ENCODE measurements around the gene SIRPG. TPM values are rescaled to one million over a fixed set of nuclear protein-coding genes. Genes with fewer than 3 reads are reported as not detected.
A peak's percentile ranks its signal among the peaks of the same experiment; 100 is the strongest.

The SIRPG gene
- total and polyA plus RNA-seq, 2 of the 13 experiments (the other 11 are each of a cell fraction or from before 2014, with no cell fraction given): not detected

GRCh38 chr20:1636621-1637020, 21.0 kb downstream of the SIRPG start (continued):
- TF ChIP-seq FOXC1 (CRISPR knock-in tag; IDR thresholded peaks at IDR 0.05; ENCODE audit: borderline replicate concordance) (no peak), ZSCAN30 (CRISPR knock-in tag; IDR thresholded peaks at IDR 0.05) (0 out of 2 replicates have a peak, but pooled peaks have one; percentile 46), ZBTB46 (CRISPR knock-in tag; IDR thresholded peaks at IDR 0.05; ENCODE audit: borderline replicate concordance) (no peak), ZNF703 (CRISPR knock-in tag; IDR thresholded peaks at IDR 0.05; ENCODE audit: borderline replicate concordance) (no peak), FOXO4 (CRISPR knock-in tag; conservative IDR thresholded peaks at IDR 0.05) (no peak), MEIS1 (CRISPR knock-in tag; IDR thresholded peaks at IDR 0.05; ENCODE audit: borderline replicate concordance) (no peak), ZBTB38 (CRISPR knock-in tag; IDR thresholded peaks at IDR 0.05) (0 out of 2 replicates have a peak, but pooled peaks have one; percentile 19), PHF5A (CRISPR knock-in tag; IDR thresholded peaks at IDR 0.05; ENCODE audit: low read depth, unreplicated experiment) (peak; percentile 48), ZNF773 (CRISPR knock-in tag; IDR thresholded peaks at IDR 0.05; ENCODE audit: borderline replicate concordance) (no peak), ZNF136 (CRISPR knock-in tag; IDR thresholded peaks at IDR 0.05; ENCODE audit: low read depth) (no peak), ISL2 (CRISPR knock-in tag; IDR thresholded peaks at IDR 0.05) (peak; percentile 61), NKX3-1 (CRISPR knock-in tag; IDR thresholded peaks at IDR 0.05) (no peak), HNF4A (CRISPR knock-in tag; IDR thresholded peaks at IDR 0.05) (peak; percentile 97), NFIB (CRISPR knock-in tag; IDR thresholded peaks at IDR 0.05; ENCODE audit: borderline replicate concordance) (no peak), JUNB (CRISPR knock-in tag; IDR thresholded peaks at IDR 0.05; ENCODE audit: borderline replicate concordance) (no peak), TOE1 (CRISPR knock-in tag; IDR thresholded peaks at IDR 0.05) (no peak), TBX3 (IDR thresholded peaks at IDR 0.05; ENCODE audit: borderline replicate concordance) (no peak), RORA (CRISPR knock-in tag; IDR thresholded peaks at IDR 0.05) (no peak), YEATS4 (CRISPR knock-in tag; IDR thresholded peaks at IDR 0.05; ENCODE audit: borderline replicate concordance) (no peak), HNRNPUL1 (IDR thresholded peaks at IDR 0.05; ENCODE audit: low read depth, low read length) (no peak), MZF1 (CRISPR knock-in tag; IDR thresholded peaks at IDR 0.05; ENCODE audit: borderline replicate concordance) (no peak), ZNF256 (CRISPR knock-in tag; conservative IDR thresholded peaks at IDR 0.05) (no peak), NBN (conservative IDR thresholded peaks at IDR 0.05) (no peak), ZKSCAN5 (CRISPR knock-in tag; IDR thresholded peaks at IDR 0.05) (no peak), ARID3A (IDR thresholded peaks at IDR 0.05; ENCODE audit: low read depth, low read length) (no peak), SALL2 (CRISPR knock-in tag; IDR thresholded peaks at IDR 0.05) (no peak), GABPA (IDR thresholded peaks at IDR 0.05; ENCODE audit: low read depth, low read length) (no peak), GABPA (CRISPR knock-in tag; IDR thresholded peaks at IDR 0.05; ENCODE audit: low read depth) (peak; percentile 58), IRX3 (CRISPR knock-in tag; IDR thresholded peaks at IDR 0.05; ENCODE audit: borderline replicate concordance, low read depth) (no peak)
